Measurements from ENCODE around the gene MREG. TPM values are rescaled to one million over a fixed set of nuclear protein-coding genes. Genes with fewer than 3 reads are reported as not detected.

MREG gene
- total RNA-seq, 1 donor from 2014 or later = 19.1 TPM

GRCh38 chr2:216006164-216006663 is 7.1 kb downstream of the MREG start:
- peak; percentile 56 for DNase-seq (ENCODE audit: low spot score)
- Histone ChIP-seq H3K4me1 (peaks cover 33% of the 10 kb centered on the region), H3K27me3 (no peaks in the 10 kb centered on the region)

GRCh38 chr2:216004697-216005283 is 8.6 kb downstream of the MREG start:
- peaks cover 27% of the 10 kb centered on the region for H3K4me1 Mint-ChIP-seq
- H3K4me1 ChIP-seq = peaks cover 35% of the 10 kb centered on the region
- H3K27me3 Mint-ChIP-seq (ENCODE audit: insufficient read depth, low read depth) = no peaks in the 10 kb centered on the region

More at GRCh38 chr2:216006164-216006663, 7.1 kb downstream of the MREG start:
- Histone ChIP-seq H3K4me2 (peak overlapping the region; percentile 39), H2AFZ (replicated peaks) (no peak overlapping the region), H3K27ac (no peak overlapping the region), H3K36me3 (no peaks in the 10 kb centered on the region), H3K9me3 (ENCODE audit: low read depth) (no peaks in the 10 kb centered on the region), H3K4me3 (no peak overlapping the region), H4K20me1 (ENCODE audit: low read depth) (peaks cover 15% of the 10 kb centered on the region), H3F3A (ENCODE audit: low read depth) (peaks cover 21% of the 10 kb centered on the region), H3K79me2 (ENCODE audit: low read depth) (peaks cover 57% of the 10 kb centered on the region), H3K9ac (no peak overlapping the region)
- H3K36me3 Mint-ChIP-seq = peaks cover 3% of the 10 kb centered on the region
- H3K9me3 Mint-ChIP-seq = no peaks in the 10 kb centered on the region
- no peak for TF ChIP-seq EZH2phosphoT487 (IDR thresholded peaks at IDR 0.05)
- no peak for TF ChIP-seq CTCF (IDR thresholded peaks at IDR 0.05)
- TF ChIP-seq EZH2 (IDR thresholded peaks at IDR 0.05) = no peak
- H3K4me3 Mint-ChIP-seq = peak overlapping the region; percentile 26
- H3K4me1 Mint-ChIP-seq = peaks cover 27% of the 10 kb centered on the region
- peak overlapping the region; percentile 22 for H3K27ac Mint-ChIP-seq
- H3K27me3 Mint-ChIP-seq (ENCODE audit: insufficient read depth, low read depth) = no peaks in the 10 kb centered on the region

GRCh38 chr2:216003876-216004696 is 9.3 kb downstream of the MREG start:
- H3K4me1 ChIP-seq = peaks cover 35% of the 10 kb centered on the region
- no peak for DNase-seq (ENCODE audit: low spot score)

More at GRCh38 chr2:216004697-216005283, 8.6 kb downstream of the MREG start:
- no peaks in the 10 kb centered on the region for H3K36me3 ChIP-seq
- no peak for TF ChIP-seq EZH2phosphoT487 (IDR thresholded peaks at IDR 0.05)
- TF ChIP-seq EZH2 (IDR thresholded peaks at IDR 0.05) = no peak
- no peak for TF ChIP-seq CTCF (IDR thresholded peaks at IDR 0.05)
- H4K20me1 ChIP-seq (ENCODE audit: low read depth) = peaks cover 15% of the 10 kb centered on the region
- Mint-ChIP-seq H3K27ac (no peak overlapping the region), H3K9me3 (no peaks in the 10 kb centered on the region), H3K4me3 (no peak overlapping the region), H3K36me3 (peaks cover 3% of the 10 kb centered on the region)
- H3K4me2 ChIP-seq = no peak overlapping the region
- DNase-seq (ENCODE audit: low spot score) = no peak
- H3K27ac ChIP-seq = no peak overlapping the region
- H3K4me3 ChIP-seq = no peak overlapping the region
- no peaks in the 10 kb centered on the region for H3K27me3 ChIP-seq
- H3K9me3 ChIP-seq (ENCODE audit: low read depth) = no peaks in the 10 kb centered on the region
- H3F3A ChIP-seq (ENCODE audit: low read depth) = peaks cover 21% of the 10 kb centered on the region
- H3K9ac ChIP-seq = no peak overlapping the region
- no peak overlapping the region for H2AFZ ChIP-seq (replicated peaks)
- H3K79me2 ChIP-seq (ENCODE audit: low read depth) = peaks cover 44% of the 10 kb centered on the region

More at GRCh38 chr2:216003876-216004696, 9.3 kb downstream of the MREG start:
- TF ChIP-seq EZH2 (IDR thresholded peaks at IDR 0.05) = no peak
- no peak for TF ChIP-seq CTCF (IDR thresholded peaks at IDR 0.05)
- TF ChIP-seq EZH2phosphoT487 (IDR thresholded peaks at IDR 0.05) = no peak
- Histone ChIP-seq H2AFZ (replicated peaks) (no peak overlapping the region), H3K79me2 (ENCODE audit: low read depth) (peaks cover 38% of the 10 kb centered on the region), H3K4me3 (no peak overlapping the region), H3K4me2 (no peak overlapping the region), H3K9me3 (ENCODE audit: low read depth) (no peaks in the 10 kb centered on the region), H3F3A (ENCODE audit: low read depth) (peaks cover 21% of the 10 kb centered on the region), H4K20me1 (ENCODE audit: low read depth) (peaks cover 15% of the 10 kb centered on the region), H3K9ac (no peak overlapping the region), H3K27me3 (no peaks in the 10 kb centered on the region), H3K36me3 (no peaks in the 10 kb centered on the region), H3K27ac (no peak overlapping the region)
- Mint-ChIP-seq H3K4me1 (peaks cover 27% of the 10 kb centered on the region), H3K4me3 (no peak overlapping the region), H3K9me3 (no peaks in the 10 kb centered on the region), H3K36me3 (peaks cover 3% of the 10 kb centered on the region), H3K27ac (no peak overlapping the region), H3K27me3 (ENCODE audit: insufficient read depth, low read depth) (no peaks in the 10 kb centered on the region)

All from neural progenitor cell (in vitro differentiated cells).